ENCODE data around the gene RANBP3. TPM values are rescaled to one million over a fixed set of nuclear protein-coding genes. Genes with fewer than 3 reads are reported as not detected.

The RANBP3 gene
- total RNA-seq, 1 experiment from 2014 or later = 44.1 TPM

GRCh38 chr19:6011206-6011605, 33.3 kb upstream of the RANBP3 start:
- no peaks in the 10 kb centered on the region for H3K36me3 ChIP-seq (ENCODE audit: low read depth)
- H3K4me2 ChIP-seq = no peak overlapping the region
- BruUV-seq (replicated peaks) = no TSS peak
- ChIA-PET CTCF (no interaction called here), POLR2A (ENCODE audit: unreplicated experiment) (no interaction called here)
- intact Hi-C loops (cut with micrococcal nuclease; ENCODE audit: unreplicated experiment) = no loop called here
- H3F3A ChIP-seq (ENCODE audit: insufficient read depth, low read depth) = no peaks in the 10 kb centered on the region
- no peaks in the 10 kb centered on the region for H3K27me3 ChIP-seq (ENCODE audit: insufficient read depth, low read depth)
- H3K9me3 ChIP-seq (ENCODE audit: insufficient read depth, low read depth) = no peaks in the 10 kb centered on the region
- no peaks in the 10 kb centered on the region for H3K79me2 ChIP-seq (ENCODE audit: low read depth)
- H3K27ac ChIP-seq = no peak overlapping the region
- TF ChIP-seq CTCF (conservative IDR thresholded peaks at IDR 0.05) (no peak), EZH2 (IDR thresholded peaks at IDR 0.05; ENCODE audit: low read depth) (no peak)
- no peak overlapping the region for H2AFZ ChIP-seq
- no peak overlapping the region for H3K4me3 ChIP-seq
- no peak for DNase-seq
- no peaks in the 10 kb centered on the region for H3K4me1 ChIP-seq (replicated peaks; ENCODE audit: insufficient read depth)
- H4K20me1 ChIP-seq (ENCODE audit: insufficient read depth) = no peaks in the 10 kb centered on the region
- H3K9me2 ChIP-seq (ENCODE audit: insufficient read depth) = no peaks in the 10 kb centered on the region

- TF ChIP-seq EZH2 (IDR thresholded peaks at IDR 0.05; ENCODE audit: low read depth) (no peak), CTCF (conservative IDR thresholded peaks at IDR 0.05) (no peak)
These were observed 32.2 kb upstream of the RANBP3 start for GRCh38 chr19:6010107-6010506.

GRCh38 chr19:6007866-6008265, 29.9 kb upstream of the RANBP3 start:
- intact Hi-C loops (cut with micrococcal nuclease; ENCODE audit: unreplicated experiment) = no loop called here
- Histone ChIP-seq H2AFZ (no peak overlapping the region), H3K4me1 (replicated peaks; ENCODE audit: insufficient read depth) (no peaks in the 10 kb centered on the region), H3K27me3 (ENCODE audit: insufficient read depth, low read depth) (no peaks in the 10 kb centered on the region), H3K9me3 (ENCODE audit: insufficient read depth, low read depth) (no peaks in the 10 kb centered on the region), H4K20me1 (ENCODE audit: insufficient read depth) (no peaks in the 10 kb centered on the region), H3K79me2 (ENCODE audit: low read depth) (no peaks in the 10 kb centered on the region), H3K9me2 (ENCODE audit: insufficient read depth) (no peaks in the 10 kb centered on the region), H3F3A (ENCODE audit: insufficient read depth, low read depth) (no peaks in the 10 kb centered on the region), H3K4me2 (no peak overlapping the region), H3K36me3 (ENCODE audit: low read depth) (no peaks in the 10 kb centered on the region), H3K4me3 (no peak overlapping the region), H3K27ac (no peak overlapping the region)
- TF ChIP-seq CTCF (conservative IDR thresholded peaks at IDR 0.05) = no peak
- no peak for TF ChIP-seq EZH2 (IDR thresholded peaks at IDR 0.05; ENCODE audit: low read depth)
- DNase-seq = no peak
- BruUV-seq (replicated peaks) = no TSS peak
- CTCF ChIA-PET = no interaction called here
- POLR2A ChIA-PET (ENCODE audit: unreplicated experiment) = no interaction called here

More at GRCh38 chr19:6010107-6010506, 32.2 kb upstream of the RANBP3 start:
- Histone ChIP-seq H3K36me3 (ENCODE audit: low read depth) (no peaks in the 10 kb centered on the region), H3K4me2 (no peak overlapping the region), H4K20me1 (ENCODE audit: insufficient read depth) (no peaks in the 10 kb centered on the region), H3K4me1 (replicated peaks; ENCODE audit: insufficient read depth) (no peaks in the 10 kb centered on the region), H3K27me3 (ENCODE audit: insufficient read depth, low read depth) (no peaks in the 10 kb centered on the region), H3K9me2 (ENCODE audit: insufficient read depth) (no peaks in the 10 kb centered on the region), H3F3A (ENCODE audit: insufficient read depth, low read depth) (no peaks in the 10 kb centered on the region), H3K4me3 (no peak overlapping the region), H3K79me2 (ENCODE audit: low read depth) (no peaks in the 10 kb centered on the region), H3K27ac (no peak overlapping the region), H2AFZ (no peak overlapping the region), H3K9me3 (ENCODE audit: insufficient read depth, low read depth) (no peaks in the 10 kb centered on the region)
- POLR2A ChIA-PET (ENCODE audit: unreplicated experiment) = no interaction called here
- CTCF ChIA-PET = no interaction called here
- DNase-seq = no peak
- intact Hi-C loops (cut with micrococcal nuclease; ENCODE audit: unreplicated experiment) = no loop called here
- no TSS peak for BruUV-seq (replicated peaks)

All from PC-9 (cell line).